A549 (cell line): ENCODE results near the gene PIEZO2. TPM values are rescaled to one million over a fixed set of nuclear protein-coding genes. Genes with fewer than 3 reads are reported as not detected.

Source experiments
- ATAC-seq, 2 experiments: fragments of 200-7000 bp in 1 of 2; fragments of >200 bp in 1 of 2; cut with Nextera tagmentation in 1 of 2; cut with Tn5 transposase in 1 of 2; 3 replicates each; pipeline versions ENCODE4 v1.8.0 to v1.9.1; 2018 to 2020; ENCODE audit warnings: mild to moderate bottlenecking in 1 of 2, moderate library complexity in 1 of 2
- CTCF ChIA-PET: fragments of 300-600 bp; sonication (Branson Sonifier 250); formaldehyde crosslinking; extraction: SDS; loops from one replicate; lab custom pipeline; 2021; ENCODE audit warnings: antibody characterized with exemption, inconsistent platforms; lab: Yijun Ruan, JAX
- POLR2A ChIA-PET: fragments of 350-600 bp; formaldehyde crosslinking; extraction: SDS; loops from one replicate; lab custom pipeline; 2021; ENCODE audit warnings: antibody characterized with exemption, inconsistent platforms; lab: Yijun Ruan, JAX
- DNase-seq, 2 experiments: peaks; one replicate each; pipeline versions ENCODE4 v3.0.0 to v3.0.0-alpha.2; 2011 to 2016; ENCODE audit warnings: low read depth in 1 of 2, low spot score in 1 of 2
- FAIRE-seq: peaks from 2 replicates; lab custom pipeline; 2011; peaks lifted over from hg19 to GRCh38; lab: Jason Lieb, UNC
- H3K27ac ChIP-seq, 2 experiments: fragments of >200 bp; sonication (Bioruptor Twin); formaldehyde crosslinking; 3 replicates each; pipeline ENCODE4 v1.5.1; 2016 to 2017
- H3K4me1 ChIP-seq: fragments of >200 bp; sonication (Bioruptor Twin); formaldehyde crosslinking; 3 replicates; pipeline ENCODE4 v1.6.1; 2016
- H3K4me2 ChIP-seq: fragments of >200 bp; sonication (Bioruptor Twin); formaldehyde crosslinking; 3 replicates; pipeline ENCODE4 v1.6.1; 2016
- H3K4me3 ChIP-seq: fragments of >200 bp; sonication (Bioruptor Twin); formaldehyde crosslinking; 3 replicates; pipeline ENCODE4 v1.5.1; 2016
- H3K9me3 ChIP-seq: fragments of >200 bp; sonication (Bioruptor Twin); formaldehyde crosslinking; 3 replicates; pipeline ENCODE4 v1.6.1; 2016
- BHLHE40 ChIP-seq: IDR thresholded peaks from 2 replicates; pipeline ENCODE4 v1.6.1; 2012; ENCODE audit warnings: low read depth, low read length, inconsistent platforms
- CBX2 ChIP-seq: fragments of 200-600 bp; sonication (generic); IDR thresholded peaks from 2 replicates; pipeline ENCODE4 v1.6.1; 2016; ENCODE audit warnings: low read depth, mild to moderate bottlenecking, borderline replicate concordance
- CEBPB ChIP-seq, 2 experiments: fragments of >200 bp in 1 of 2; sonication (Bioruptor Twin) in 1 of 2; formaldehyde crosslinking in 1 of 2; IDR thresholded peaks; 2 replicates each; pipeline ENCODE4 v1.6.1; 2012 to 2016
- CHD2 ChIP-seq: fragments of 150-350 bp; IDR thresholded peaks from 2 replicates; pipeline ENCODE4 v1.6.1; 2014; ENCODE audit warnings: low read length; ENCODE audit not compliant: partially characterized antibody
- FOSL2 ChIP-seq, 2 experiments: fragments of 450-650 bp in 1 of 2; fragments of >200 bp in 1 of 2; sonication (Bioruptor Twin) in 1 of 2; formaldehyde crosslinking; IDR thresholded peaks; 2 replicates each; pipeline versions ENCODE4 v1.5.0 to v1.6.1; 2016 to 2020; ENCODE audit warnings: mild to moderate bottlenecking in 1 of 2, moderate library complexity in 1 of 2
- GATA3 ChIP-seq: IDR thresholded peaks from 2 replicates; pipeline ENCODE4 v1.6.1; 2012; ENCODE audit warnings: borderline replicate concordance
- HOXA7 ChIP-seq: fragments of 250-450 bp; sonication (Bioruptor Pico); IDR thresholded peaks from 2 replicates; pipeline ENCODE4 v1.5.0; 2020; ENCODE audit warnings: mild to moderate bottlenecking, moderate library complexity
- HOXB5 ChIP-seq: fragments of 250-450 bp; sonication (Bioruptor Pico); IDR thresholded peaks from 2 replicates; pipeline ENCODE4 v1.5.0; 2020; ENCODE audit warnings: mild to moderate bottlenecking, moderate library complexity
- KDM1A ChIP-seq: fragments of 200-600 bp; sonication (generic); IDR thresholded peaks from 2 replicates; pipeline ENCODE4 v1.6.1; 2016; ENCODE audit warnings: low read depth, mild to moderate bottlenecking
- NFE2L2 ChIP-seq: fragments of 150-350 bp; conservative IDR thresholded peaks from 2 replicates; pipeline ENCODE4 v1.6.1; 2014; ENCODE audit warnings: low read length
- NPAS2 ChIP-seq: fragments of 250-450 bp; sonication (Bioruptor Pico); IDR thresholded peaks from 2 replicates; pipeline ENCODE4 v1.8.0; 2022; ENCODE audit warnings: mild to moderate bottlenecking, moderate library complexity, borderline replicate concordance
- POLR2A ChIP-seq: IDR thresholded peaks from 2 replicates; pipeline ENCODE4 v1.6.1; 2012; ENCODE audit warnings: mild to moderate bottlenecking, low read length
- RARB ChIP-seq: fragments of 250-450 bp; sonication (Bioruptor Pico); IDR thresholded peaks from 2 replicates; pipeline ENCODE4 v1.8.0; 2021; ENCODE audit warnings: mild to moderate bottlenecking, moderate library complexity
- ZC3H11A ChIP-seq: fragments of 450-650 bp; IDR thresholded peaks from 2 replicates; pipeline ENCODE4 v1.6.1; 2014; ENCODE audit warnings: antibody characterized with exemption, mild to moderate bottlenecking
- WGBS: methylation state at CpG from one replicate; pipeline ENCODE4 v1.1.6; 2017; ENCODE audit errors: missing lambda C conversion rate; 5-methylcytosine and 5-hydroxymethylcytosine counted together
- polyA plus RNA-seq, 4 experiments: library from polyadenylated mRNA; depleted of rRNA in 3 of 4; stranded (reverse); fragments of >200 nt; fragmentation: RNase III in 1 of 4; extraction: RNeasy Plus Mini Kit Qiagen cat#74134 plus additional on column Dnase treatment in 1 of 4; gene quantifications; 2 replicates in 3 of 4; 3 replicates in 1 of 4; pipeline ENCODE4 v1.2.3, GENCODE V29; 2011 to 2017
- TF ChIP-seq, protein P1 (sequence below): fragments of >200 bp; sonication (Bioruptor Twin); formaldehyde crosslinking; IDR thresholded peaks from 3 replicates; pipeline ENCODE4 v1.5.1; 2016
- TF ChIP-seq, protein P2 (sequence below): fragments of 150-350 bp; IDR thresholded peaks from 2 replicates; pipeline ENCODE4 v1.6.1; 2014; ENCODE audit warnings: low read depth, mild to moderate bottlenecking, low read length
- TF ChIP-seq, protein P3 (sequence below): IDR thresholded peaks from 2 replicates; pipeline ENCODE4 v1.6.1; 2012; ENCODE audit warnings: low read depth, borderline replicate concordance
- TF ChIP-seq, protein P4 (sequence below): IDR thresholded peaks from 2 replicates; pipeline ENCODE4 v1.6.1; 2012
- TF ChIP-seq, protein P5 (sequence below): fragments of >200 bp; sonication (Bioruptor Twin); formaldehyde crosslinking; IDR thresholded peaks from 2 replicates; pipeline ENCODE4 v1.6.1; 2016
- TF ChIP-seq, protein P6 (sequence below): fragments of 200-600 bp; sonication (generic); IDR thresholded peaks from 2 replicates; pipeline ENCODE4 v1.6.1; 2016; ENCODE audit warnings: antibody characterized with exemption, mild to moderate bottlenecking, moderate library complexity

The PIEZO2 gene
- polyA plus RNA-seq, 2 of the 4 experiments (the other 2 are of a cell fraction): 0.80 to 1.6 TPM

DNA sequence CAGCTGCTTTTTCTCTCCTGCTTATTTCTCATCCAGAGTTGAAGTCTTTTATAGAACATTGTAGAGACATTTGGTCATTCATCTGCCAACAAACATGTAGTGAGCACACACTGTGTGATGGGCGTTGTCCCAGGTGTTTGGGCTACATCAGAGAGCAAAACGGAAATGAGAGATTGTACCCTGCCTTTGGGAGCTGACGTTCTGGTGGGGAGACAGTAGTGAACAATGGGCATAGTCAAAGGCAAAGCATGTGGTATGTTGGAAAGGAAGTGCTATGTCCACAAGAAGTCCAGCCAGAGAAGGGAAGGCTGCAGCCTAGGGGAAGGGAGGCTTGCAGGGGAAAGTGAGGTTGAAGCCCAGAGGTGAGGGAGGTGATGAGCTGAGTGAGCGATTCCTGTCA lies 78.1 kb downstream of the PIEZO2 start (continued):
- TF ChIP-seq, protein P1, sequence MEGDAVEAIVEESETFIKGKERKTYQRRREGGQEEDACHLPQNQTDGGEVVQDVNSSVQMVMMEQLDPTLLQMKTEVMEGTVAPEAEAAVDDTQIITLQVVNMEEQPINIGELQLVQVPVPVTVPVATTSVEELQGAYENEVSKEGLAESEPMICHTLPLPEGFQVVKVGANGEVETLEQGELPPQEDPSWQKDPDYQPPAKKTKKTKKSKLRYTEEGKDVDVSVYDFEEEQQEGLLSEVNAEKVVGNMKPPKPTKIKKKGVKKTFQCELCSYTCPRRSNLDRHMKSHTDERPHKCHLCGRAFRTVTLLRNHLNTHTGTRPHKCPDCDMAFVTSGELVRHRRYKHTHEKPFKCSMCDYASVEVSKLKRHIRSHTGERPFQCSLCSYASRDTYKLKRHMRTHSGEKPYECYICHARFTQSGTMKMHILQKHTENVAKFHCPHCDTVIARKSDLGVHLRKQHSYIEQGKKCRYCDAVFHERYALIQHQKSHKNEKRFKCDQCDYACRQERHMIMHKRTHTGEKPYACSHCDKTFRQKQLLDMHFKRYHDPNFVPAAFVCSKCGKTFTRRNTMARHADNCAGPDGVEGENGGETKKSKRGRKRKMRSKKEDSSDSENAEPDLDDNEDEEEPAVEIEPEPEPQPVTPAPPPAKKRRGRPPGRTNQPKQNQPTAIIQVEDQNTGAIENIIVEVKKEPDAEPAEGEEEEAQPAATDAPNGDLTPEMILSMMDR: no peak
- no peak for TF ChIP-seq NPAS2 (CRISPR knock-in tag)
- TF ChIP-seq, protein P2, sequence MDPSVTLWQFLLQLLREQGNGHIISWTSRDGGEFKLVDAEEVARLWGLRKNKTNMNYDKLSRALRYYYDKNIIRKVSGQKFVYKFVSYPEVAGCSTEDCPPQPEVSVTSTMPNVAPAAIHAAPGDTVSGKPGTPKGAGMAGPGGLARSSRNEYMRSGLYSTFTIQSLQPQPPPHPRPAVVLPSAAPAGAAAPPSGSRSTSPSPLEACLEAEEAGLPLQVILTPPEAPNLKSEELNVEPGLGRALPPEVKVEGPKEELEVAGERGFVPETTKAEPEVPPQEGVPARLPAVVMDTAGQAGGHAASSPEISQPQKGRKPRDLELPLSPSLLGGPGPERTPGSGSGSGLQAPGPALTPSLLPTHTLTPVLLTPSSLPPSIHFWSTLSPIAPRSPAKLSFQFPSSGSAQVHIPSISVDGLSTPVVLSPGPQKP: no peak
- no peak for TF ChIP-seq BHLHE40
- TF ChIP-seq CBX2: no peak

DNA sequence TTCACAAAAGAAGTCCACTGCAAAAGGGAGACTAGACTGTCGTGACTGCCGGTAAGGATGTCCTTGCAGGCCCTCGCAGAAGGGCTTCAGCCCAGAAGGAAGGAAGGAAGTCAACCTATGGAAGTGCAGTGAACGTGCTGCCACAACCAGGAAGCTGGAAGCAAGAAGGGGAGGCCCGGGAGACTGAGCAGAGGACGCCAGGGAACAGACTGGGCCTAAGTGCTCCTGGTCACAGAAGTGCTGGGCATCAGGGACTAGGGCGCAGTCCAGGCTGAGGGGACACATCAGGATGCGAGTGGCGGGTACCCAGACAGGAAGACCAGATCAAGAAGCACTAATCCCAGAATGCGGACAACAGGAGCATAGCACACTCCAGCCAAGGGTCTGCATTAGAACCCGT lies 78.8 kb downstream of the PIEZO2 start:
- POLR2A ChIA-PET: no interaction called here
- no peaks in the 10 kb centered on the region for H3K4me1 ChIP-seq
- H3K27ac ChIP-seq: no peak overlapping the region
- no peaks in the 10 kb centered on the region for H3K9me3 ChIP-seq
- FAIRE-seq: no peak
- CTCF ChIA-PET: no interaction called here
- no peak overlapping the region for H3K4me2 ChIP-seq
- no peak for DNase-seq
- no peak for ATAC-seq
- WGBS: 44% methylated on average over 11 of the region's 11 CpGs
- H3K4me3 ChIP-seq: no peak overlapping the region
- TF ChIP-seq, protein P3, sequence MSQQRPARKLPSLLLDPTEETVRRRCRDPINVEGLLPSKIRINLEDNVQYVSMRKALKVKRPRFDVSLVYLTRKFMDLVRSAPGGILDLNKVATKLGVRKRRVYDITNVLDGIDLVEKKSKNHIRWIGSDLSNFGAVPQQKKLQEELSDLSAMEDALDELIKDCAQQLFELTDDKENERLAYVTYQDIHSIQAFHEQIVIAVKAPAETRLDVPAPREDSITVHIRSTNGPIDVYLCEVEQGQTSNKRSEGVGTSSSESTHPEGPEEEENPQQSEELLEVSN: no peak
- TF ChIP-seq ZC3H11A (no peak), GATA3 (no peak), KDM1A (no peak), HOXB5 (CRISPR knock-in tag) (no peak), POLR2A (no peak), FOSL2 (IDR thresholded peaks at IDR 0.05) (no peak), FOSL2 (CRISPR knock-in tag; IDR thresholded peaks at IDR 0.05) (no peak), RARB (CRISPR knock-in tag) (no peak), CEBPB (IDR thresholded peaks at IDR 0.05) (no peak), CHD2 (no peak), NFE2L2 (no peak), HOXA7 (CRISPR knock-in tag) (no peak)
- TF ChIP-seq, protein P4, sequence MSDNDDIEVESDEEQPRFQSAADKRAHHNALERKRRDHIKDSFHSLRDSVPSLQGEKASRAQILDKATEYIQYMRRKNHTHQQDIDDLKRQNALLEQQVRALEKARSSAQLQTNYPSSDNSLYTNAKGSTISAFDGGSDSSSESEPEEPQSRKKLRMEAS: no peak
- TF ChIP-seq, protein P5, sequence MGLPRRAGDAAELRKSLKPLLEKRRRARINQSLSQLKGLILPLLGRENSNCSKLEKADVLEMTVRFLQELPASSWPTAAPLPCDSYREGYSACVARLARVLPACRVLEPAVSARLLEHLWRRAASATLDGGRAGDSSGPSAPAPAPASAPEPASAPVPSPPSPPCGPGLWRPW: no peak
- TF ChIP-seq, protein P2: no peak
- TF ChIP-seq, protein P6, sequence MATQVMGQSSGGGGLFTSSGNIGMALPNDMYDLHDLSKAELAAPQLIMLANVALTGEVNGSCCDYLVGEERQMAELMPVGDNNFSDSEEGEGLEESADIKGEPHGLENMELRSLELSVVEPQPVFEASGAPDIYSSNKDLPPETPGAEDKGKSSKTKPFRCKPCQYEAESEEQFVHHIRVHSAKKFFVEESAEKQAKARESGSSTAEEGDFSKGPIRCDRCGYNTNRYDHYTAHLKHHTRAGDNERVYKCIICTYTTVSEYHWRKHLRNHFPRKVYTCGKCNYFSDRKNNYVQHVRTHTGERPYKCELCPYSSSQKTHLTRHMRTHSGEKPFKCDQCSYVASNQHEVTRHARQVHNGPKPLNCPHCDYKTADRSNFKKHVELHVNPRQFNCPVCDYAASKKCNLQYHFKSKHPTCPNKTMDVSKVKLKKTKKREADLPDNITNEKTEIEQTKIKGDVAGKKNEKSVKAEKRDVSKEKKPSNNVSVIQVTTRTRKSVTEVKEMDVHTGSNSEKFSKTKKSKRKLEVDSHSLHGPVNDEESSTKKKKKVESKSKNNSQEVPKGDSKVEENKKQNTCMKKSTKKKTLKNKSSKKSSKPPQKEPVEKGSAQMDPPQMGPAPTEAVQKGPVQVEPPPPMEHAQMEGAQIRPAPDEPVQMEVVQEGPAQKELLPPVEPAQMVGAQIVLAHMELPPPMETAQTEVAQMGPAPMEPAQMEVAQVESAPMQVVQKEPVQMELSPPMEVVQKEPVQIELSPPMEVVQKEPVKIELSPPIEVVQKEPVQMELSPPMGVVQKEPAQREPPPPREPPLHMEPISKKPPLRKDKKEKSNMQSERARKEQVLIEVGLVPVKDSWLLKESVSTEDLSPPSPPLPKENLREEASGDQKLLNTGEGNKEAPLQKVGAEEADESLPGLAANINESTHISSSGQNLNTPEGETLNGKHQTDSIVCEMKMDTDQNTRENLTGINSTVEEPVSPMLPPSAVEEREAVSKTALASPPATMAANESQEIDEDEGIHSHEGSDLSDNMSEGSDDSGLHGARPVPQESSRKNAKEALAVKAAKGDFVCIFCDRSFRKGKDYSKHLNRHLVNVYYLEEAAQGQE: no peak
